ENCODE results near the gene PIP5KL1. TPM values are rescaled to one million over a fixed set of nuclear protein-coding genes. Genes with fewer than 3 reads are reported as not detected.

The PIP5KL1 gene
- total and polyA plus RNA-seq, 2 of the 4 experiments (the other 2 are of a cell fraction): 0.36 to 3.6 TPM

DNA sequence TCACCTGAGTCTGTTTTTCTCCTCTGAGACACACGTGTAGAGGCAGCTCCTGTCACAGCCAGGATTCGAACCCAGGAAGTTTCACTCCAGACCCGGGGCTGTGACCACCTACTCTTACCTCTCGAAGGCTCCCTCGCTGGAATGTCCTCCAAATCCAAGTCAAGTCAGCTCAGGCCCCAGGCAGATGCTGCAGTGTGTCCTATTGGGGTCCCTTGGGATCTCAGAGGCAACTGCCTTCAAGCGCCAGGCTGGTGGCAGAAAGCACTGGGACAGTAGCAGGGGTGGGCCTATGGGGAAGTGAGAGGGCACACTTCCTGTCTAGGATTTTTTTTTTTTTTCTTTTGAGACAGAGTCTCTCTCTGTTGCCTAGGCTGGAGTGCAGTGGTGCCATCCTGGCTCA, 13.0 kb downstream of the PIP5KL1 start:
- peak overlapping the region; percentile 3 for H2BK5ac ChIP-seq (ENCODE audit: low read depth, low read length, poor library complexity, severe bottlenecking)
- CTCF ChIA-PET: interaction anchor here (1.1 kb wide), 1 partner anchor 183 kb away, joined by 3 read pairs; no protein-coding TSS in a partner anchor
- in situ Hi-C loops (cut with MboI; ENCODE audit: low sequenced_read_pairs) (no loop called here), dilution Hi-C loops (cut with HindIII; ENCODE audit: low sequenced_read_pairs, unreplicated experiment) (no loop called here), intact Hi-C loops (cut with micrococcal nuclease) (loop anchor here (5.0 to 10.0 kb wide), 3 partner anchors 80 to 303 kb away; partner anchors contain the start of genes FPGS and STXBP1)
- H3K14ac ChIP-seq (replicated peaks; ENCODE audit: low read depth, low read length): no peak overlapping the region; the same call in 1 of the 2 replicates
- H3K4me2 ChIP-seq (ENCODE audit: low read depth, low read length): no peak overlapping the region
- POLR2A ChIA-PET (ENCODE audit: unreplicated experiment): no interaction called here
- H2AK5ac ChIP-seq (ENCODE audit: low read depth, low read length): peak overlapping the region; percentile 59
- H2BK120ac ChIP-seq (ENCODE audit: low read depth, low read length): peak overlapping the region; percentile 39
- peak overlapping the region; percentile 48; the same call in 1 of the 2 replicates for H3K23ac ChIP-seq (ENCODE audit: low read depth, low read length)
- no peak overlapping the region for H3K9ac ChIP-seq (ENCODE audit: low read depth, low read length)
- peaks cover 7% of the 10 kb centered on the region; the same call in 1 of the 2 replicates for H4K20me1 ChIP-seq (ENCODE audit: insufficient read depth, low read length)
- DNase-seq (no peak), ATAC-seq (ENCODE audit: low read depth) (no peak)
- H3K9me1 ChIP-seq (ENCODE audit: insufficient read depth, low read length): peaks cover 14% of the 10 kb centered on the region
- H3K4me1 ChIP-seq (ENCODE audit: control insufficient read depth, insufficient read depth, low read length): peaks cover 27% of the 10 kb centered on the region
- TF ChIP-seq MAFK (IDR thresholded peaks at IDR 0.05; ENCODE audit: low read depth, low read length): no peak
- no peak for TF ChIP-seq POLR2A (IDR thresholded peaks at IDR 0.05; ENCODE audit: low read depth, low read length)
- TF ChIP-seq BHLHE40 (IDR thresholded peaks at IDR 0.05; ENCODE audit: low read depth, low read length): no peak
- H3K4me3 ChIP-seq (ENCODE audit: insufficient read depth, low read depth, low read length): no peak overlapping the region
- WGBS, 2 experiments (ENCODE audit: extremely low coverage in 2 of 2, insufficient read length in 1 of 2): no CpG with 5 or more reads among the region's 6 CpGs
- peak overlapping the region; percentile 78; the same call in 1 of the 3 replicates for H2BK15ac ChIP-seq (ENCODE audit: low read depth, low read length)
- peak overlapping the region; percentile 18 to 80; a peak in 2 of 4 replicates for H4K8ac ChIP-seq (ENCODE audit: low read depth in 2 of 2, low read length in 2 of 2)
- peak overlapping the region; percentile 36 for H4K91ac ChIP-seq (ENCODE audit: insufficient read depth, low read depth, low read length)
- peak overlapping the region; percentile 74; the same call in 1 of the 2 replicates for H4K5ac ChIP-seq (ENCODE audit: low read depth, low read length)
- no peak overlapping the region for H2AFZ ChIP-seq (replicated peaks; ENCODE audit: low read length, poor library complexity)
- H3K36me3 ChIP-seq (ENCODE audit: control insufficient read depth, insufficient read depth, low read length): peaks cover 6% of the 10 kb centered on the region; the same call in 1 of the 2 replicates
- peaks cover 4 to 34% of the 10 kb centered on the region in 2 experiments for H3K79me1 ChIP-seq (ENCODE audit: low read depth in 1 of 2, low read length in 2 of 2)
- no peak overlapping the region for H3K18ac ChIP-seq (ENCODE audit: low read depth, low read length)
- peak overlapping the region; percentile 21 for H2AK9ac ChIP-seq (replicated peaks; ENCODE audit: low read depth, low read length, poor library complexity)
- no peak overlapping the region for H3K56ac ChIP-seq (ENCODE audit: extremely low read depth, insufficient read depth, low read length)
- H3K4ac ChIP-seq (ENCODE audit: low read depth, low read length): peak overlapping the region; percentile 71
- H3K27ac ChIP-seq (ENCODE audit: insufficient read depth, low read length): peak overlapping the region; percentile 13; the same call in 1 of the 2 replicates
- H3K9me3 ChIP-seq (ENCODE audit: control insufficient read depth, insufficient read depth, low read length): no peaks in the 10 kb centered on the region
- peak overlapping the region; percentile 3; the same call in 1 of the 2 replicates for H2BK20ac ChIP-seq (ENCODE audit: low read depth, low read length)
- no TSS peak for BruUV-seq (replicated peaks)
- H3K27me3 ChIP-seq (ENCODE audit: control insufficient read depth, insufficient read depth, low read length): no peaks in the 10 kb centered on the region

Data from IMR-90 (cell line).